Right kidney (tissue), 1 donor: ENCODE data around the gene PMEL.
"Not testable (repeated sequence)": the region's sequence is repeated elsewhere in the genome, so short reads cannot be mapped to it uniquely, and the experiment has no call there.

ENCODE experiments used
- DNase-seq: peaks from one replicate; pipeline ENCODE4 v3.0.0-alpha.2; 2016

The PMEL gene

DNA sequence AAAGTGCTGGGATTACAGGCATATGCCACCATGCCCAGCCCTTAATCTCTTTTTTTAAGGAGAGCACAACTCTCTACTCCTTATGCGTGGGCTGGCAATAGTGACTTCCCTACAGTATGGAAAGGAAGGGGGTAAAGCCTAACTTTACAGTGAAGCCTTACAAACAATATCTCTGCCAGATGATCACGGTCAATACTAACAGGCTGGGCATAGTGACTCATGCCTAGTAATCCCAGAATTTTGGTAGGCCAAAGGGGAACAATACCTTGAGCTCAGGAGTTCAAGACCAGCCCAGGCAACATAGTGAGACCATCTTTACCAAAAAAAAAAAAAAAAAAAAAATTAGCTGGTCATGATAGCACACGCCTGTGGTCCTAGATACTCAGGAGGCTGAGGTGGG lies 43.7 kb downstream of the PMEL start:
- DNase-seq, result no peak

DNA sequence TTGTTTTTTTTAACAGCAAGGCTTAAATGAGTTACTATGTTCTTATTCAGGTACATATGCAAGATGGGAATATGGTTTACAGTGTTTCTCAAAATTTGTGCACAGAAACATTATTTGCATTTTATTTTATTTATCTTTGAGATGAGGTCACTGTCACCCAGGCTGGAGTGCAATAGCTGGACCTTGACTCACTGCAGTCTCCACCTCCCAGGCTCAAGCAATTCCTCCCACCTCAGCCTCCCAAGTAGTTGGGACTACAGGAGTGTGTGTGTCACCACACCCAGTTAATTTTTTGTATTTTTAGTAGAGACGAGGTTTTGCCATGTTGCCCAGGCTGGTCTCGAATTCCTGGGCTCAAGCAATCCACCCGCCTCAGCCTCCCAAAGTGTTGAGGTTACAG lies 46.8 kb downstream of the PMEL start:
- DNase-seq, result not testable (repeated sequence)

DNA sequence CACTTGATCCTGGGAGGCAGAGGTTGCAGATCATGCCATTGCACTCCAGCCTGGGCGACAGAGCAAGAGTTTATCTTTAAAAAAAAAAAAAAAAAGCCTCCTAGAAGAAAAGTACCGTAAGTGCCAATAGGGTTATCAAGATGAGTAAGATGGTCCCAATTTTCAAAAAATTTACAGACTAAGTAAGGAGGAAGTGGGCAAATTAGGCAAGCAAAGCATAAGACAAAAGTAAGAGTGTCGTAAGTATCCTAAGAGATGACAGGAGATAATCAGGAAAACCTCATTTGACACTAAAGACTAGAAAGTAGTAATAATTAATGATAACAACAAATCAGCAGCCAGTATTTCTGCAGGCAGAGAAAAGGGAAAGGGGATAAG lies 50.4 kb downstream of the PMEL start:
- DNase-seq, result no peak

DNA sequence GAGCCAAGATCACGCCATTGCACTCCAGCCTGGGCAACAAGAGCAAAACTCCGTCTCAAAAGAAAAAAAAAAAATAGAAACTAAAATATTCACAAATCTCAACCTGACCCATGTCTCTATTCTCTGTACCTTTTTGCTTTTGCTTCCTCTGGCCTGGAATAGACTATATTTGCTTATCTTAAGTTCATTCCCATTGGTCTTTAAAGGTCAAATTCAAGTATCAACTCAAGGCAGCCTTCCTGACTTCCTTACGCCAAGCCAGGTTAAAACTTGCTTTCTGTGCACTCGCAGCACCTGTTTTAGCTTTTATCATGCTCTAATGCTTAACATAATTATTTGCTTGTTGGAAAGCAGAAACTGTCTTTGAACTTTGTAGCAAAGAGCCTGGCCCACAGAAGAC lies 52.9 kb downstream of the PMEL start:
- no peak for DNase-seq

DNA sequence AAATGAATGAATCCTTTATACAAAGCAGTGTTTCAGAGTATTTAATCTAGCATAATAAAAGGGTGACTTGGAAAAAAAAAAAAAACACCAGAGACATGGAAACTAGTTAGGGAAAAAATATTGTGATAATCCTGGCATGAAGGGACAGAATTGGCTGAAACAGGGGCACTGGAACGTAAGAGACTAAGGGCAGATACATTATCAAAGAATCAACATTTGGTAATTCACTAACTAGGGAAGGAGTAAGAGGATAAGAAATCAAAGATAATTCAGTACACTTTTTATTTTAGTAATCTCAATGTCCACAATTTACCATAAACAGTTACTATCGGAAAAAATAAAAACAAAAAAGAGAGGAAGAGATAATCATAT lies 56.3 kb downstream of the PMEL start:
- DNase-seq, result no peak

DNA sequence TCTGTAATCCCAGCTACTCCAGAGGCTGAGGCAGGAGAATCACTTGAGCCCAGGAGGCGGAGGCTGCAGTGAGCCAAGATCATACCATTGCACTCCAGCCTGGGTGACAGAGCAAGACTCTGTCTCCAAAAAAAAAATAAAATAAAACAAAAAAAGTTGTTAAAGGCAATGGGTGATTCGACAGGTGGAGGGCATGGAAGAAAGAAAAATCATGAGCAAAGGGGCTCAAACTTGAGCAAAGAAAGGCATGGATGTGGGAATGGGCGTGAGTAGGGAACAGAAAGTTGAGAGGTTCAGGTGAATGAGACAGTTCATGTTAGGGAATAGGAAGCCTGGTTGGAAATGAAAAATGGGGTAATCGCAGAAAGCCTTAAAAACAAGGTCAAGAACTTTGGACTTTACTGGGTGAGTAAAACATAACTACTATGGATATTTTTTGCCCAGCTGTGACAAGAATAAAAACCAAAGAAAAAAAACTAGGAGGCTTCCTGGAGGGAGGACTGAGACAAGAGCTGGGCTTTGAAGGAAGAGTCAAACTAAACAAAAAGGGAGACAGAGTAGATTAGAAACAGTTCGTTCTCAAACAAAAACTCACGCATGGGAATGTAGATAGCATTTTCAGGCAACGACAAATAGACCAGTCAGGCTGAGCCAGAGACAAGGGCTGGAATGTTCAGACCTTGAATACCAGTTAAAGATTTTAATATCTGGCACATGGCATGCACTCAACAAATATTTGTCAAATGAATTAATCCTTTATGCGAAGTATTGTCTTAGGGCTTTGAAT lies 56.9 kb downstream of the PMEL start:
- DNase-seq, result no peak

DNA sequence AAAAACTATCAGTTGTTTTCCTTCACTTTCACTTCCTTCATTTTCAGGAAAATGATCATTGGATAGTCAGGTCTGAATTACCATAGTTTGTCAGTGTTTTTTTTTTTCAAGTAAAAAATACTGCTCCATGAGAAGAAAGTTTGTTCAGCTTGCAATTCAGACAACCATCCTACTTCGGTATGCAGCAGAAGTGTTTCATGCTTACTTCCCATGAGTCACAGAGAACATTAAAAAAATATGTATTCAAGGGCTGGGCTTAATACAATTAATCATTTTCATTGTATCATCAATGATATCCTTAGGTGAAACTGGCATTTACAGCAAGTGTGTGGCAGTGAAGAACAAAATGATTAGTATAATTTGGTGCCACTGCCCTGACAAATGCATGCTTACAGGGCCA lies 59.8 kb downstream of the PMEL start:
- no peak for DNase-seq
